GM18870 (cell line): ENCODE measurements around the gene AGBL4.

Experiments used
- ATAC-seq: cut with Tn5 transposase; IDR thresholded peaks from one replicate; pipeline ENCODE4 v1.9.1; 2021; ENCODE audit warnings: moderate library complexity; ENCODE audit not compliant: unreplicated experiment

The AGBL4 gene

GRCh38 chr1:49199564-49199963, 824.2 kb downstream of the AGBL4 start:
- no peak for ATAC-seq

GRCh38 chr1:49197081-49197480, 826.7 kb downstream of the AGBL4 start:
- no peak for ATAC-seq

- no peak for ATAC-seq
Observed at GRCh38 chr1:49190138-49190537, 833.6 kb downstream of the AGBL4 start.

GRCh38 chr1:49187056-49187455, 836.7 kb downstream of the AGBL4 start:
- no peak for ATAC-seq

- no peak for ATAC-seq
Observed at GRCh38 chr1:49185450-49185980, 838.2 kb downstream of the AGBL4 start.

- ATAC-seq = no peak
Observed at GRCh38 chr1:49183489-49183888, 840.3 kb downstream of the AGBL4 start.

GRCh38 chr1:49181033-49181432, 842.7 kb downstream of the AGBL4 start:
- ATAC-seq = no peak

- ATAC-seq = no peak
Observed at GRCh38 chr1:49171941-49172593, 851.7 kb downstream of the AGBL4 start.

- no peak for ATAC-seq
Observed at GRCh38 chr1:49166031-49166430, 857.7 kb downstream of the AGBL4 start.

- ATAC-seq = no peak
Observed at GRCh38 chr1:49163031-49163430, 860.7 kb downstream of the AGBL4 start.

GRCh38 chr1:49160677-49161076, 863.1 kb downstream of the AGBL4 start:
- ATAC-seq = no peak

GRCh38 chr1:49136738-49137251, 887.0 kb downstream of the AGBL4 start:
- no peak for ATAC-seq

GRCh38 chr1:49125746-49126145, 898.0 kb downstream of the AGBL4 start:
- ATAC-seq = no peak

GRCh38 chr1:49111931-49112330, 911.8 kb downstream of the AGBL4 start:
- no peak for ATAC-seq

GRCh38 chr1:49106445-49106844, 917.3 kb downstream of the AGBL4 start:
- no peak for ATAC-seq

- no peak for ATAC-seq
Observed at GRCh38 chr1:49104575-49104974, 919.2 kb downstream of the AGBL4 start.

GRCh38 chr1:49102752-49103151, 921.0 kb downstream of the AGBL4 start:
- ATAC-seq = peak; percentile 82

- no peak for ATAC-seq
Observed at GRCh38 chr1:49098866-49099265, 924.9 kb downstream of the AGBL4 start.

GRCh38 chr1:49086327-49086726, 937.4 kb downstream of the AGBL4 start:
- no peak for ATAC-seq

GRCh38 chr1:49085079-49085478, 938.7 kb downstream of the AGBL4 start:
- no peak for ATAC-seq

- no peak for ATAC-seq
Observed at GRCh38 chr1:49060766-49061165, 963.0 kb downstream of the AGBL4 start.

GRCh38 chr1:49059087-49059486, 964.7 kb downstream of the AGBL4 start:
- no peak for ATAC-seq

- no peak for ATAC-seq
Observed at GRCh38 chr1:49052102-49052501, 971.7 kb downstream of the AGBL4 start.
